ENCODE results near the gene AIG1. TPM values are rescaled to one million over a fixed set of nuclear protein-coding genes. Genes with fewer than 3 reads are reported as not detected.
A peak's percentile ranks its signal among the peaks of the same experiment; 100 is the strongest.

AIG1 gene
- total and polyA plus RNA-seq, 2 of the 13 experiments (the other 11 are each of a cell fraction or from before 2014, with no cell fraction given), result 115 to 197 TPM

DNA sequence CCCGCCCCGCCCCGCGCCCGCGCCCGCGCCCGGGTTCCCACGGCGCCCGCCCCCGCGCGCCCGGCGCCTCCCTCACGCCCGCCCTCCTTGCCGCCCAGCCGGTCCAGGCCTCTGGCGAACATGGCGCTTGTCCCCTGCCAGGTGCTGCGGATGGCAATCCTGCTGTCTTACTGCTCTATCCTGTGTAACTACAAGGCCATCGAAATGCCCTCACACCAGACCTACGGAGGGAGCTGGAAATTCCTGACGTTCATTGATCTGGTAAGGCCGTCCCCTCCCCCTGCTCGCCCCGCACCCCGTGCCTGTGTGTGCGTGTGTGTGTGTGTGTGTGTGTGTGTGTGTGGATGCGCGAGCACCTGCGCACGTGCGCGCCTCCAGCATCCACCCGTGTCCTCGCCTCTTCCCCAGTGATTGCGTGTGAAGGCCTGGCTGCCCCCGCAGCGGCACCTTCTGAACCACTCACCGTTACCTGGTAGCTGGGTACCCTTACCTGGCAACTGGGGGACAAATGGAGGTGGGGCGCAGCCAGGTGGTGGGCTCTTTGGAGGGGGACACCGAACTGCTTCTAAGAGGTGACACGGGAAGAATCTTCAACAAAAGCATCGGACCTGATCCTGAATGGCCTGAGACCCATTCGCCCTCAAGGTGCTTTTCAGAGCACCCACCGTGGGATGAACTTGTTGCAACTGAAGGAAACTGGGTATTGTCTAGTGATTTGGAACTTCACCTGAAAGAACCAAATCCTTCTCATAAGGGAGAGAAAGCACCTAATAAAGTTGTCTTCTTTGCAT is at the start of gene AIG1 (continued):
- TF ChIP-seq RFX3 (CRISPR knock-in tag; IDR thresholded peaks at IDR 0.05), result no peak
- no peak for TF ChIP-seq FLYWCH1 (CRISPR knock-in tag; IDR thresholded peaks at IDR 0.05)
- peak; percentile 69; the same call in 1 of the 2 replicates for TF ChIP-seq PAX8 (CRISPR knock-in tag; IDR thresholded peaks at IDR 0.05; ENCODE audit: borderline replicate concordance)
- TF ChIP-seq ZNF234 (CRISPR knock-in tag; conservative IDR thresholded peaks at IDR 0.05), result peak; percentile 21; the same call in 1 of the 2 replicates
- no peak for TF ChIP-seq HNRNPLL (IDR thresholded peaks at IDR 0.05; ENCODE audit: low read depth, low read length, poor library complexity, severe bottlenecking)
- TF ChIP-seq, protein P1, sequence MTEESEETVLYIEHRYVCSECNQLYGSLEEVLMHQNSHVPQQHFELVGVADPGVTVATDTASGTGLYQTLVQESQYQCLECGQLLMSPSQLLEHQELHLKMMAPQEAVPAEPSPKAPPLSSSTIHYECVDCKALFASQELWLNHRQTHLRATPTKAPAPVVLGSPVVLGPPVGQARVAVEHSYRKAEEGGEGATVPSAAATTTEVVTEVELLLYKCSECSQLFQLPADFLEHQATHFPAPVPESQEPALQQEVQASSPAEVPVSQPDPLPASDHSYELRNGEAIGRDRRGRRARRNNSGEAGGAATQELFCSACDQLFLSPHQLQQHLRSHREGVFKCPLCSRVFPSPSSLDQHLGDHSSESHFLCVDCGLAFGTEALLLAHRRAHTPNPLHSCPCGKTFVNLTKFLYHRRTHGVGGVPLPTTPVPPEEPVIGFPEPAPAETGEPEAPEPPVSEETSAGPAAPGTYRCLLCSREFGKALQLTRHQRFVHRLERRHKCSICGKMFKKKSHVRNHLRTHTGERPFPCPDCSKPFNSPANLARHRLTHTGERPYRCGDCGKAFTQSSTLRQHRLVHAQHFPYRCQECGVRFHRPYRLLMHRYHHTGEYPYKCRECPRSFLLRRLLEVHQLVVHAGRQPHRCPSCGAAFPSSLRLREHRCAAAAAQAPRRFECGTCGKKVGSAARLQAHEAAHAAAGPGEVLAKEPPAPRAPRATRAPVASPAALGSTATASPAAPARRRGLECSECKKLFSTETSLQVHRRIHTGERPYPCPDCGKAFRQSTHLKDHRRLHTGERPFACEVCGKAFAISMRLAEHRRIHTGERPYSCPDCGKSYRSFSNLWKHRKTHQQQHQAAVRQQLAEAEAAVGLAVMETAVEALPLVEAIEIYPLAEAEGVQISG (CRISPR knock-in tag; IDR thresholded peaks at IDR 0.05), result peak; percentile 10
- 0 out of 2 replicates have a peak, but pooled peaks have one; percentile 45 for TF ChIP-seq CENPT (CRISPR knock-in tag; IDR thresholded peaks at IDR 0.05; ENCODE audit: low read depth)
- peak; percentile 64; the same call in 1 of the 2 replicates for TF ChIP-seq ZNF674 (CRISPR knock-in tag; IDR thresholded peaks at IDR 0.05; ENCODE audit: low read depth)
- no peak for TF ChIP-seq HHEX (CRISPR knock-in tag; IDR thresholded peaks at IDR 0.05)
- peak; percentile 81; the same call in 1 of the 2 replicates for TF ChIP-seq MYC (CRISPR knock-in tag; IDR thresholded peaks at IDR 0.05; ENCODE audit: borderline replicate concordance)
- TF ChIP-seq PHF8 (CRISPR knock-in tag; IDR thresholded peaks at IDR 0.05), result peak; percentile 79
- peak; percentile 37; the same call in 1 of the 2 replicates for TF ChIP-seq RAD21 (CRISPR knock-in tag; IDR thresholded peaks at IDR 0.05)
- TF ChIP-seq, protein P2, sequence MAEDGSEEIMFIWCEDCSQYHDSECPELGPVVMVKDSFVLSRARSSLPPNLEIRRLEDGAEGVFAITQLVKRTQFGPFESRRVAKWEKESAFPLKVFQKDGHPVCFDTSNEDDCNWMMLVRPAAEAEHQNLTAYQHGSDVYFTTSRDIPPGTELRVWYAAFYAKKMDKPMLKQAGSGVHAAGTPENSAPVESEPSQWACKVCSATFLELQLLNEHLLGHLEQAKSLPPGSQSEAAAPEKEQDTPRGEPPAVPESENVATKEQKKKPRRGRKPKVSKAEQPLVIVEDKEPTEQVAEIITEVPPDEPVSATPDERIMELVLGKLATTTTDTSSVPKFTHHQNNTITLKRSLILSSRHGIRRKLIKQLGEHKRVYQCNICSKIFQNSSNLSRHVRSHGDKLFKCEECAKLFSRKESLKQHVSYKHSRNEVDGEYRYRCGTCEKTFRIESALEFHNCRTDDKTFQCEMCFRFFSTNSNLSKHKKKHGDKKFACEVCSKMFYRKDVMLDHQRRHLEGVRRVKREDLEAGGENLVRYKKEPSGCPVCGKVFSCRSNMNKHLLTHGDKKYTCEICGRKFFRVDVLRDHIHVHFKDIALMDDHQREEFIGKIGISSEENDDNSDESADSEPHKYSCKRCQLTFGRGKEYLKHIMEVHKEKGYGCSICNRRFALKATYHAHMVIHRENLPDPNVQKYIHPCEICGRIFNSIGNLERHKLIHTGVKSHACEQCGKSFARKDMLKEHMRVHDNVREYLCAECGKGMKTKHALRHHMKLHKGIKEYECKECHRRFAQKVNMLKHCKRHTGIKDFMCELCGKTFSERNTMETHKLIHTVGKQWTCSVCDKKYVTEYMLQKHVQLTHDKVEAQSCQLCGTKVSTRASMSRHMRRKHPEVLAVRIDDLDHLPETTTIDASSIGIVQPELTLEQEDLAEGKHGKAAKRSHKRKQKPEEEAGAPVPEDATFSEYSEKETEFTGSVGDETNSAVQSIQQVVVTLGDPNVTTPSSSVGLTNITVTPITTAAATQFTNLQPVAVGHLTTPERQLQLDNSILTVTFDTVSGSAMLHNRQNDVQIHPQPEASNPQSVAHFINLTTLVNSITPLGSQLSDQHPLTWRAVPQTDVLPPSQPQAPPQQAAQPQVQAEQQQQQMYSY (CRISPR knock-in tag; IDR thresholded peaks at IDR 0.05), result no peak
- peak; percentile 40; the same call in 1 of the 2 replicates for TF ChIP-seq KDM2A (CRISPR knock-in tag; IDR thresholded peaks at IDR 0.05; ENCODE audit: borderline replicate concordance, low read depth)
- peak; percentile 62; the same call in 1 of the 2 replicates for TF ChIP-seq ZNF747 (CRISPR knock-in tag; IDR thresholded peaks at IDR 0.05; ENCODE audit: borderline replicate concordance)
- peak; percentile 69; the same call in 1 of the 2 replicates for TF ChIP-seq ZNF484 (CRISPR knock-in tag; IDR thresholded peaks at IDR 0.05; ENCODE audit: borderline replicate concordance, low read depth)
- TF ChIP-seq KAT7 (CRISPR knock-in tag; IDR thresholded peaks at IDR 0.05; ENCODE audit: borderline replicate concordance), result peak; percentile 66; the same call in 1 of the 2 replicates
- TF ChIP-seq ZSCAN9 (CRISPR knock-in tag; IDR thresholded peaks at IDR 0.05; ENCODE audit: borderline replicate concordance), result peak; percentile 6
- peak; percentile 73; the same call in 1 of the 2 replicates for TF ChIP-seq SAFB2 (CRISPR knock-in tag; IDR thresholded peaks at IDR 0.05; ENCODE audit: borderline replicate concordance, low read depth)
- TF ChIP-seq, protein P3, sequence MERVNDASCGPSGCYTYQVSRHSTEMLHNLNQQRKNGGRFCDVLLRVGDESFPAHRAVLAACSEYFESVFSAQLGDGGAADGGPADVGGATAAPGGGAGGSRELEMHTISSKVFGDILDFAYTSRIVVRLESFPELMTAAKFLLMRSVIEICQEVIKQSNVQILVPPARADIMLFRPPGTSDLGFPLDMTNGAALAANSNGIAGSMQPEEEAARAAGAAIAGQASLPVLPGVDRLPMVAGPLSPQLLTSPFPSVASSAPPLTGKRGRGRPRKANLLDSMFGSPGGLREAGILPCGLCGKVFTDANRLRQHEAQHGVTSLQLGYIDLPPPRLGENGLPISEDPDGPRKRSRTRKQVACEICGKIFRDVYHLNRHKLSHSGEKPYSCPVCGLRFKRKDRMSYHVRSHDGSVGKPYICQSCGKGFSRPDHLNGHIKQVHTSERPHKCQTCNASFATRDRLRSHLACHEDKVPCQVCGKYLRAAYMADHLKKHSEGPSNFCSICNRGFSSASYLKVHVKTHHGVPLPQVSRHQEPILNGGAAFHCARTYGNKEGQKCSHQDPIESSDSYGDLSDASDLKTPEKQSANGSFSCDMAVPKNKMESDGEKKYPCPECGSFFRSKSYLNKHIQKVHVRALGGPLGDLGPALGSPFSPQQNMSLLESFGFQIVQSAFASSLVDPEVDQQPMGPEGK (CRISPR knock-in tag; IDR thresholded peaks at IDR 0.05), result peak; percentile 43
- no peak for TF ChIP-seq NPAS2 (CRISPR knock-in tag; IDR thresholded peaks at IDR 0.05; ENCODE audit: borderline replicate concordance)

Measured in HepG2 (cell line).